HK-2 (cell line): ENCODE data around the gene TRAF7.

ENCODE experiments used
- DNase-seq: peaks from one replicate; pipeline ENCODE4 v3.0.0-alpha.2; 2018; ENCODE audit not compliant: unreplicated experiment

TRAF7 gene

DNA sequence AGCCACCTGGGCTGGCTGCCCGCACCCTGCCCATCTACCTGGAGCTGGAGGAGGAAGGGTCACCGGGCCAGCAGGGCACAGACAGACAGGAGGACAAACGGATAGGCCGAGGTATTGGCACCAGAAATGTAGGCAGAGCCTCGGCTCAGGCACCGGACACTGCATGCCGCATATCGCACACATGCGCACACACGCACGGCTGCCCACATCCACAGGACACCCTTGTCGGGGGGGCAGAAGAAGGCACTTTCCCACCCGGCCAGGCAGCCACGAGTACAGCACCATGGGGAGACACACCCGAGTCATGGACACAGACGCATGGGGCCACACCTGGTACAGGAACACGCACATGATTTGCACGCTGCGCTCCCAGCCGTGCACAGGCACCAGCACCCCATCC lies 26.4 kb downstream of the TRAF7 start:
- no peak for DNase-seq

DNA sequence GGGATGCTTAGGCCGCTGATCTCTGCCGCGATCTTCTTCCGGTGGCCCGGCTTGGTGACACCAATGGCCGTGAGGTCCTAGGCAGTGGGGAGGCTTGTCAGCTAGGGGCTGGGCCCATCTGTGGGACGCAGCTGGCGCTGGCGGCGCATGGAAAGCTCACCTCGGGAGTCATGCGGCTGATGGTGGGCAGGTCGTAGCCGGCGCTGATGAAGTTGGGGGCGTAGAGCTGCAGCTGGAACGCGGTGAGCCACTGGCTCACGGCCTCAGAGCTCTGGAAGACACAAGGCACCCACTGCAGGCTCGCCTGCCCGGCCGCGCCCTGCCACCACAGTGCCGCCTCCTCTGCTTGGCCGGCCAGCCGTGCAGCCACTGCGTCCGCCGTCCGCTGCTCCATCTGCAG lies 28.1 kb downstream of the TRAF7 start:
- DNase-seq, result peak; percentile 31

DNA sequence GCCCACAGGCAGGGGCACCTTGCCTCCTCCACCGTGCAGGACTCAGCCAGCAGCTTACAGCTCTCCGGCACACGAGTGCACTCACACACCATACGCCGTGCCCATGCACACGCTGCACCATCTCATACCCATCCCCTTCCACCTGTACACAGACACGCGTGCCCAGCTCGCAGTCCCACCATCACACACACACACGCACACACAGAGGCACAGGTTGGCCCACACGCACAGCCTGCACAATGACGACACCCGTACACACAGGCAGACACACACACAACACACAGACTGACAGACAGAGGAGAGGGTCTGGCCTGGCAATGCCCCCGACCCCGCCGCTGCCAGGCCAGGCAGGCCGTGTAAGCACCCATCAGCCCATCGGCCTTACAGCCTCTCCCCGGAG lies 28.8 kb downstream of the TRAF7 start:
- no peak for DNase-seq

DNA sequence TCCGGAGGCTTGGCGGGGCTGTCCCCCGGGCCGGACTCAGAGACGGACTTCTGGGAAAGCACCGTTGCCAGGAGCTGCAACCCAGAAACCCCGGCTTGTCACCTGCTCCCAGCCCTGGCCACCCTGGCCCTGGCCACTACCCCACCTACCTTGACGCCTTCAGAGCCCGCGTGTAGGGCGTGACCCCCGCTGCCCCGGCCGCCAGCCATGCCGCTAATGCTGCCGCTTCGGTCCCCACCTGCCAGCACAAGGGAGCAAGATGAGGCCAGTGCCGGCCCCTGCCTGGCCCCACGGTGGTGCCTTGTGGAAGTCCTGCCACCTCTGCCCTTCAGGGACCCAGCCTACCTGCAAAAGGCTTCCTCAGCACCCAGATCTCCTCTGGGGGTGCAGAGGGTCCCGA lies 29.4 kb downstream of the TRAF7 start:
- no peak for DNase-seq

DNA sequence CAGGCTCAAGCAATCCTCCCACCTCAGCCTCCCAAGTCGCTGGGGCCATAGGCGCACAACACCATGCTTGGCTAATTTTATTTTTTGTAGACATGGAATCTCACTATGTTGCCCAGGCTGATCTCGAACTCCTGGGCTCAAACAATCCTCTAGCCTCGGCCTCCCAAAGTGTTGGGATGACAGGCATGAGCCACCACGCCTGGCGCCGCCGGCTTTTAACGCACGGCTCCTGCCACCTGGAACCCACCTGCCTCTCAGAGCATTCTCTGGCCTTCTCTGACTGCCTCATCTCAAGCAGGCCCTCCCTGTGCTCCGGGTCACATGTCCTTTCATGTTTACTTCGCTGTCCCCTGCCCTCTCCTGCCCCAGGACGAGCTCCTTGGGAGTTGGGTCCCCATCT lies 30.5 kb downstream of the TRAF7 start:
- no peak for DNase-seq

DNA sequence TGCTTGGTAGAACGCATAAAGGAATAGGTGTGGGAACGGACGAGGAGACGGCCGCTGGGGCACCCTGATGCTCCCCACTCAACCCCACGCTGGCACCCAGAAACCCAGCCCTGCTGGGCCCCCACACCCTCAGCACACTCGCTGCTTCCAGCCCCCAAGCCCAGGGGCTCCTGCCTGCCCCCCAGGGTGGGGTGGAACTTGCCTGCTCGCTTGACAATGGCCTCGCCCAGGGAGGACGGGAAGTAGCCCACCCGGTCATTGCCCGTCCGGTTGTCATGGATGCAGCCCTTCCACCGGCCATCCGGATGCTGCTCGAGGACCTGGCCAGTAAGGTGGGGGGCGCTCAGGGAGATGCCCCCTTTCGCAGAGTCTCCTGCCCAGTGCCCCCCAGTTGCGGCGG lies 30.9 kb downstream of the TRAF7 start:
- DNase-seq, result no peak

DNA sequence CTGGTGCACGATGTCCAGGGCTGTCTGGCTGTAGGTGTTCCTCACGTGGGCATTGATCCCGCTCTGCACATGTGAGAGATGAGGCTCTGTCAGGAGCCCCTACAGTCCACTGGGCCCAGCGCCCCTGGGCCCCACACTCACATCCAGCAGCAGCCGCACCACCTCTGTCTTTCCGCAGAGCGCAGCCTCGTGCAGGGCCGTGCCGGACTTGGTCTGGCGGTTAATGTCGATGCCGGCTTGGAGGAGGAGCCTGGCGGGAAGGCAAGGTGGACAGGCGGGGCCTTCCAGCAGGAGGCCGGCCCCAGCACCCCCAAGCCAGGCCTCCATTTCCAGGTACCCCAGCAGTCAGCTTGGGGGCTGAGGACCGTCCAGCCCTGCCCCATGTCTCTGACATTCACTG lies 31.6 kb downstream of the TRAF7 start:
- no peak for DNase-seq

DNA sequence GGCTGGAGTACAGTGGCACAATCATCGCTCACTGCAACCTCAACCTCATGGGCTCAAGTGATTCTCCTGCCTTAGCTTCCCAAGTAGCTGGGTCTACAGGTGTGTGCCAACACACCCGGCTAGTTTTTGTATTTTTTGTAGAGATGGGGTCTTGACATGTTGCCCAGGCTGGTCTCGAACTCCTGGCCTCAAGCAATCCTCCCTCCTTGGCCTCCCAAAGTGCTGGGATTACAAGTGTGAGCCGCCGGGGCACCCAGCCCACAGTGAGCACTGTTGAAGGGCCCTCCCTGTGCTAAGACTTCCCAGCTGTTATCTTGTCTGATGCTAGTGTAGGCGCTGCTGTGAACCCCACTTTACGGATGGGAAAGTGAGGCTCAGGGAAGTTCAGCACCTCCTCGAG lies 32.8 kb downstream of the TRAF7 start:
- no peak for DNase-seq

DNA sequence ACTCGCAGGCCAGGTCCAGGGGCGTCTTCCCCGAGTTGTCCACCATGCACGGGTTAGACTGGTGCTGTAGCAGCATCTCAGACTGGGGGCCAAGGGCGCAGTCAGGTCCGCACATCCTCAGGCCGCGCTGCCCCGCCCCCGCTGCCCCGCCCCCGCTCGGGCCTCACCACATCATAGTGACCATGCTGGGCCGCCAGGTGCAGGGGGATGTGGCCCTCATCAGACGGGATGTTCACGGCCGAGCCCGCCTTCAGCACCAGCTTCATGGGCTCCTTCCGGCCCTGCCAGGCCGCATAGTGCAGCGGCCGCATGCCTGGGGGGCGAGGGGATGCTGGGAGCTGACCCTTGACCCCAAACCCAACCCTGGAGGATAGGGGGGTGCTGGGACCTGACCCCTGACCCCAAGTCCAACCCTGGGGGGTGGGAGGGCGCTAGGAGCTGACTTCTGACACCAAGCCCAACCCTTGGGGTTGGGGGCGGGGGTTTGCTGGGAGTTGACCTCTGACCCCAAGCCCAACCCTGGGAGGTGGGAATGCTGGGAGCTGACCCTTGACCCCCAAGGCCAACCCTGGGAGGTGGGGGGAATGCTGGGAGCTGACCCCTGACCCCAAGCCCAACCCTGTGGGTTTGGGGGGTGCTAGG lies 33.8 kb downstream of the TRAF7 start:
- no peak for DNase-seq

DNA sequence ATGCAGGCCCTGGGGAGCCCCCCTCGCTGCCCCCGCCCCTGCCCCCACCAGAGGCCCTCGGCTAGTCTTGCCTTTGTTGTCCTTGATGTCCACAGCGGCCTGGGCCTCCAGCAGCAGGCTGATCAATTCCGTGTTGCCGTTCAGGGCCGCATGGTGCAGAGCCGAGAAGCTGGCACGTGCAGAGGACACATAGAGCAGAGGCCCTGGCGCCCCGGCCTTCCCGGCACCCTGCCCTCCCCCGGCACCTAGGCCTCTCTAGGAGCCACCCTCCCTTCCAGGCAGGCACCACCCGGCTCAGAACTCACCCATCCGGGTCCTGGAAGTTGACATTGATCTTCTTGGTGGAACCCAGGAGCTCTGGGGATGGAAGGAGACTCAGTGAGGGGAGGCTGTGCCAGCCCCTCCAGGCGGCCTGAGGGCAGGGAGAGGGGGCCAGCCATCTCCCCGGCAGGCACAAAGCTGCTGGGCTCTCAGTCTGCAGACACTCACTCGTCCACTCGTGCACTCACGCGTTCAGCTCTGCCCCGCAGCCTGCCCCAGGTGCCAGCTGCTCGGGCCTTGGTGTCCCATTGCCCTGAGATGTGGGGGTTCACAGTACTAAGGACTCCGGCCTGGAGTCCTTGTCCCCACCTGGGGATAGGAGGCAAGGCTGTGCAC lies 34.5 kb downstream of the TRAF7 start:
- no peak for DNase-seq

DNA sequence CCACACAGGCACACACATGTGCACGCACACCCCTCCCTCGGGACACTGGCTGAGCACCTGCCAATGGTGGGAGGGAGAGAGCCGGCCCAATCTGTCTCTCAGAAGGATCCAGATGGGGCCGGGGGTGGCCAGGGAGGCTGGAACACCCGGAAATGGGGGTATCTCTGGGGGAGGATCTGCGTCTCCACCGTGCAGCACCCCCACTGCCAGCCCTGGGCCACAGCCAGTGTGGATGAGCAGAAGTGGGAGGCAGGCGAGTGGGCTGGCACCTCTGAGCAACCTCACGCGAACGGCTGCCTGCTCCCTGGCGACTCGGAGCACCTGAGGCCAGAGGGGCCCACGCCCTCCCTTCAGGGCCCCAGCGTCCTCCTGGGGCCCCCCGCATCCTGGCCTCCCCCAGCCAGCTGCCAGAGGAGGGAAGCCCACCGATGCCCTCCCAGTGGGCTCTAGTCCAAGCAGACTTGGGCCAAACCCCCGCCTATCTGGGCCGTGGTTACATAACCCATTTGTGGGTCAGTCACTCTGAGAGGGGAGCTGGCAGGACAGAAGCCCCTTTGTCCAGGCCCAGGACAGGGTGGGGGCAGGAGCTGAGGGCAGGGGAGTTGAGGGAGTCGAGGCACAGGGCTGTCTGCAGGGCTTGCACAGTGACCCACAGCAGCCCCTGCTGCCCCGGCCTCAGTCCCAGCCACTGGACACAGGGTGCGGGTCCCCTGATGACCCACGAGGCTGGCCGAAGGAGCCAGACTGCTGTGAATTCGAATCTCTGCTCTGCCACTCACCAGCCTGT lies 35.3 kb downstream of the TRAF7 start:
- no peak for DNase-seq

DNA sequence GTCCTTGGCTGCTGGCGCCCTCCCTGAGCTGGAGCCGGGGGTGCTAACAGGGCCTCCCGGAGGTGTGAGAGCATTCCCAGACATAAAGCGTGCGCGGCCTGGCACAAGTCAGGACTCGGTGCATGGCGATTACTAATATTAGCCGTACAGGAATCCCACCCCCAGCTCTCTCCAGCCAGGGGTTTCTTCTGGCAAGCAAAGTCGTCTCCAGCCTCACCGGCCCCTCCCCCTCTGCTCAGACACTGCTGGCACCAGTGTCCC lies 35.8 kb downstream of the TRAF7 start:
- no peak for DNase-seq

DNA sequence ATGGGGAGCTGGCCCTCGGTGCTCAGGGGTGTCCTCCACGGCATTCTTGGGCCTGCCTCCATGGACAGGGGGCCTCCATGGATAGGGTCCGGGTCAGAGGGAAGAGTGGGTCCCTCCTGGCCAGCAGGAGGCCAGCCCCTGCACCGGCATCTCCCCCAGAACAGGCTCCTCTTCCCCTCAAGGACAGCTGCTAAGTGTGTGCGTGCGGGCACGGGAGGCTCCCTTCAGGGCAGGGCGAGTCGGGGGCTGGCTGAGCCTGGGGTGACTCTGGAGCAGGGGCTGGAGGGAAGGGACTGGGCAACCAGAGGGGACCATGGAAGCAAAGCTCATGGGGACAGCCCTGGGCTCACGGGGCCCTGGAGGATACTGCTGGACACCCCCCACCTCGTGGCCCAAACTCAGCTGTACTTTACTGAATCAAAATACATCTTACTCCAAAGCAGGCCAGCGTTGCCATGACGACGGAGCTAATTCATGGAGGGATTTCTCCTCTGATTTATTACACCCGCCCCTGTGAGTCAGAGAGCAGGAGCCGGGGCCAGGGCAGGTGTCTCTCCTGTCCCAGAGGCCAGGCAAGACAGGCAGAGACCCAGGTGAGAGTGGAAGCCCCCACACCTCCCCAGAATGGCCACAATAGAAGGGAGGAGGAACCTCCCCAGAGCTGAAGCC lies 38.7 kb downstream of the TRAF7 start:
- DNase-seq, result no peak

DNA sequence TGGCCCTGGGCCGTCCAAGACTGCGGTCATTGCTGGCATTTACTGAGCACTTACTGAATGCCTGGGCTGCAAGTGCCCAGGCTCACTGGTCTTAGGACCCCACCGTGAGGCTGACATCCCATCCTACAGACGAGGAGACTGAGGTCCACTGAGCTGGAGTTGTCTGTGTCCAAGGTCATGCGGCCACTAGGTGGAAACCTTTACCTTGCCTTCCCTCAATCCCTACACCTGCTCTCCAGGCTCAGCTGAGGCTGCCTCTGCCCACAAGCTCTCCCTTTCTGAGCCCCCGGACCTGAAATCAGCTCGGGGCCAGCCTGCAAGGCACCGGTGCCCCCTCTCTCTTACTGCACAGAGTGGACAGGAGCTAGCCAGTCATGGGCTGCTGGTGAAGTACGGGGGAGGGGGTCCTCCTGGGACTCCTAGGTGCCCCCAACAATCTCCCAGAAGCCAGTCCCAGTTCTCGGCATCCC lies 39.3 kb downstream of the TRAF7 start:
- DNase-seq, result no peak

DNA sequence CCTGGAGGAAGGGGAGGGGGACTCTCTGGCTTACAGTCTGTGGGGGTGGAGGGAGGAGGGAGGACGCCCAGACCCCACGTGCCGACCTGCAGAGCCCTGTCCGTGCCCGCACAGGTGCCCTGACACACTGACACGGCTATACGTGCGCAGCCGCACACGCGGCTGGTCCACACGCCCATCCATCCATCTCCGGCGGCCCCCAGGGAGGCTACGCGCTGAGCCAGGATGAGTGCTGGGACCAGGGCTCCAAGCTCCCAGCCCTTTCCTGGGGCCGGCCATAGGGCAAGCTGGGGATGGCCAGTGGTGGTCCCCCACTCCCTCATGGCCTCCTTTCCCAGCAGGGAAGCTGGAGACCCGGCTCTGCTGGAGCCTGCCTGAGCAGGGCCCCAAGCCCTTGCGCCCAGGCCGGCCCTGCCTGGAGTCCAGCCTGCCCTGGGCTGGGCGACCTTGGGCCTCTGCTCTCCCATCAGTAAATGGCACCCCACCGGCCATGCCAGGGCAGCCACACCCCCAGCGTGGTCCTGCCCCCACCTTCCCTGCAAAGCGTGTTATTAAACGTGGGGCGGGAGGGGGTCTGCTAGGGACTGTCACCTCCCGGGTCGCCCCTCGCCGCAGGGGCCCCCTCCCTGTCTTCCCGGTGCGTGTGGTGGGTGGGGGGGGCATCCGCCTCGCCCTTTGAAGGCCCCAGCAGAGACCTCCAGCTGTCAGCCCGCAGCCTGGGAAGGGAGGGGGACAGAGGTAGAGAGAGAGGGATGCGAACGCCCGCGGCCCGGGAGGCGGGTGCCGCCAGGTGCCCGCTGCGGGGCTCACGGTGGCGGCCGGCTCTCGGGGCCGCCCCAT lies 40.0 kb downstream of the TRAF7 start:
- no peak for DNase-seq

DNA sequence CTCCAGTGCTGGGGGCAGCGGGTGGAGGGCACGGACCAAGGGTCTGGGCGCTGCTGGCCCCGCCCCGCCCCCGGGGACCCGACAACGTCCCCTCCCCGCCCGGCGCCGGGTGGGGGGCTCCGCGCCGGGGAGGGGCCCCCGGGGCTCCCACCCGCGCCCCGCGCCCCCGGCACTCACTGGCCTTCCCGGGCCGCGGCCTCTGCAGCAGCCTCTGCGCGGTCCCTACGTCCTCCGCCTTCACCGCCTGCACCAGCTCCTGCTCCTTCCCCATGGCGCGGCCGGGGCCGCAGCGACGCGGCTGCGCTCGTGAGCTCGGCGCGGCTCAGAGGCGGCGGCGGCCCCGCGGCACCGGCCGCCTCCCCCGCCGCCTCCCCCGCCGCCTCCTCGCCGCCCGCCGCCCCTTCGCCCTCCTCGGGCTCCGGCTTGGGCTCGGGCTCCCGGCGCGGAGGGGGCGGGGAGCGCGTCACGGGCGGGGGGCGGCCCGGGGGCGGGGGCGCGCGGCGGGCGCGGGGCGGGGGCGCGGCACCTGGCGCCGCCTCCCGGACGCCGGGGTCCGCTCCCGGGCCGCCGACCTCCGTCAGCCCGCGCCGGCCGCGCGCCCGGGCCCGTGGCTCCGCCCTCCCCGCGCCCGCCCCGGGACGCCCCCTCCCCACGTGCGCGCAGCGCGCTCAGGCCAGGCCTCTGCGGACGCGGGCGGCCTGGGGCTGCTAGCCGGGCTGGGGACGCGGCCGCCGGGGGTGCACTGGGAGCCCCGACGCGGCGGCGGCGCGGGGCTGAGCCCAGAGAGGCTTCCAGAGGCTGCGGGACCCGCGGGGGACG lies 40.8 kb downstream of the TRAF7 start, which contains the start of gene CASKIN1:
TSS of gene CASKIN1 (minus strand) at position 444 of the 819 bp plus-strand sequence. CDS start at position 271, 173 bp downstream.
- DNase-seq, result no peak

DNA sequence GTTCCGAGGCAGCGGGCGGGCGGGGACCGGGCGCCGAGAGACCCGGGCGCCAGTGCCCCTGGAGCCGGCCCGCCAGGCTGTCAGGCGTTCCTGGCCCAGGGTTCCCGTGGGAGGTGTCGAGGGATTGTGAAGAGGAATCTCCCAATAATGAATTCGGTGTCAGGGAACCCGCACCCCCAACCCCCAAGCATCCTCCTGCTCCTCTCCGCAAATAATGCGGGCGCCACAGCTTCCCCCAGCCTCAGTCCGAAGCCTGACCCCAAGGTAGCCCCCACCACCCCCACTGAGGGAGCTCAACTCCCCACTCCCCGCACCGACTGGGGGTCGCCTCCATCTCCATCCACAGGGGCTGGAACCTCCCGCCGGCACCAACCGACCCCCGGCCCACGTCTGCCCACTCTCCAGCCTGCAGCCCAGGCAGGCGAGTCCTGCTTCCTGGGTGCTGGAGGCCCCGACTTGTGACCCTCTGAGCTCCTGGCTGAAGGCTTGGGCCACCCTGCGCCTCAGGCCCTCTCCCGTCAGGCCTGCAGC lies 41.5 kb downstream of the TRAF7 start:
- DNase-seq, result no peak

DNA sequence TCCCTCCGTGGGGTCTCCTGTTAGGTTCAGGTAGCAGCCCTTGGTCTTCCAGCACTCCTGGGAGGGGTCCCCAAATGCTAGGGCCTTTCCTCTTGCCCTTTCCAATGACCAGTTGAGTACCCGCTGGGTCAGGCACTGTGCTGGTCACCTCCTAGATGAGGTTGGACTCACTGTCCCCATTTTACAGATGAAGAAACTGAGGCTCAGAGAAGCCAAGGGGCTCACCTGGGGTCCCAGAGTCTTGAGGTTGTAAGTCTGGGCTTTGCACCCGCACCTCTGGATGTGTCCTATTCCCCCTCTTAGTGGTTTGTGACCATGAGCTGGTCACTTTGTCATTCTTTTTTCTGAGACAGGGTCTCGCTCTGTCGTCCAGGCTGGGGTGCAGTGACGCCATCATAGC lies 42.2 kb downstream of the TRAF7 start:
- DNase-seq, result no peak

DNA sequence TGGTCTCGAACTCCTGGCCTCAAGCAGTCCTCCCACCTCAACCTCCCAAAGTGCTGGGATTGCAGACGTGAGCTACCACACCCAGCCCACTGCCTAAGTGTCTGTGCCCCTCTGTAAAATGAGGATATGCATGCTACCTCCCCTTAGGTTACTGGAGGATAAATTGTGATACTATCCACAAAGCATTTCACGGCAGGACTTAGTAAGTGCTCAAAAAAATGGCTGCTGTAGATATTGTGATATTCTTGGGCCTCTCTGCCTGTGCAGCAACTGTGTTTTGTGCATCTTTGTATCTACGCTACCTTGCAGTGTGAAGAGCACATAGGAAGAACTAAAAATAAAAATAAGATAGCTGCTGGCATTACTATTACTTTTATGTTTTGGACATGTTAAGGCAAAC lies 42.7 kb downstream of the TRAF7 start:
- DNase-seq, result no peak

DNA sequence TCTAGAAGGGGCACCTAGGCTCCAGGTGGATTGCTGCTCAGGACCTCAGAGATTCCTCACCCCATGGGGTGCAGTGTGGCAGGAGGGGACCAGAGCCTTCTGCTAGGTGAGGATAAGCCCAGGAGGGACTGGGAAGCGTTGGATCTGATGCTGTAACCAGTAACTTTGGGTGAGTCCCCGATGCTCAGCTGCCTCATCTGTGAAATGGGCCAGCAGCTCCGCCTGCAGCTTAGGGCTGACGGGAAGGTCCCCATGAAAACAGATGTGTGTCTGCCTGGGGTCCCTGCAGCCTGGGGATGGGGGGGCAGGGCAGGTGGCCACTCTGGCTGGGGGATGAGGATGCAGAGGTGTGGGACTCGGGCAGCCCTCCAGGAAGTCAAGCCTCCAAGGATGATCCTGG lies 43.5 kb downstream of the TRAF7 start:
- DNase-seq, result no peak
